SU-DHL-6 (cell line): ENCODE data around the gene TPRX1.

Source experiments
- CTCF ChIP-seq: fragments of 200-600 bp; sonication (generic); IDR thresholded peaks from one replicate; pipeline ENCODE4 v1.5.1; 2017; ENCODE audit warnings: antibody characterized with exemption, mild to moderate bottlenecking, low read length, moderate library complexity; ENCODE audit not compliant: insufficient read depth, poor library complexity, severe bottlenecking
- EZH2phosphoT487 ChIP-seq: fragments of 200-600 bp; sonication (generic), shearing (Covaris generic); conservative IDR thresholded peaks from 2 replicates; pipeline ENCODE4 v1.6.1; 2018; ENCODE audit warnings: mild to moderate bottlenecking, antibody characterized with exemption, low read length, moderate library complexity, mixed read lengths

- TF ChIP-seq CTCF: no peak
- no peak for TF ChIP-seq EZH2phosphoT487
Measured at GRCh38 chr19:47757617-47758442, 46.5 kb downstream of the TPRX1 start.
